HepG2 (cell line): Measurements from ENCODE around the gene FAM9B. TPM values are rescaled to one million over a fixed set of nuclear protein-coding genes. Genes with fewer than 3 reads are reported as not detected.

Experiments
- ATAC-seq: fragments of 200-7000 bp; cut with Tn5 transposase; 3 replicates; pipeline ENCODE4 v1.9.1; 2020; ENCODE audit warnings: mild to moderate bottlenecking, moderate library complexity
- Bru-seq: library from RNA; stranded (reverse); fragments of 400-500 nt; gene quantifications from one replicate; lab custom pipeline; 2021; lab: Mats Ljungman, UMichigan
- BruChase-seq, 2 experiments: library from RNA; stranded (reverse); fragments of 400-500 nt; gene quantifications; one replicate each; lab custom pipeline; 2021; lab: Mats Ljungman, UMichigan
- BruUV-seq: library from RNA; stranded (reverse); fragments of 400-500 nt; replicated peaks from 2 replicates; lab custom pipeline; 2021; lab: Mats Ljungman, UMichigan
- CTCF ChIA-PET: fragments of 300-600 bp; formaldehyde crosslinking; extraction: SDS; loops from one replicate; lab custom pipeline; 2021; ENCODE audit warnings: low total read pairs, inconsistent platforms, low intra/inter-chr PET ratio; lab: Yijun Ruan, JAX
- POLR2A ChIA-PET: fragments of 350-600 bp; sonication (Branson Sonifier 250); formaldehyde crosslinking; loops from one replicate; lab custom pipeline; 2020; ENCODE audit warnings: antibody characterized with exemption, inconsistent platforms; lab: Yijun Ruan, JAX
- DNase-seq: peaks from one replicate; pipeline ENCODE4 v3.0.0-alpha.2; 2015; ENCODE audit warnings: low spot score
- FAIRE-seq: peaks from 3 replicates; lab custom pipeline; 2011; peaks lifted over from hg19 to GRCh38; lab: Jason Lieb, UNC
- H2AFZ ChIP-seq: one replicate; pipeline ENCODE4 v1.6.1; 2011; ENCODE audit warnings: low read length, inconsistent platforms
- H3K27ac ChIP-seq: fragments of 300-600 bp; 3 replicates; pipeline ENCODE4 v1.8.0; 2011; ENCODE audit warnings: mixed run types, mild to moderate bottlenecking, mixed read lengths, low read length, inconsistent platforms; ENCODE audit not compliant: insufficient read depth; ENCODE audit errors: extremely low read length
- H3K27me3 ChIP-seq, 2 experiments: fragments of 200-600 bp in 1 of 2; 2 replicates in 1 of 2; 3 replicates in 1 of 2; pipeline versions ENCODE4 v1.6.0 to v1.8.0; 2011; ENCODE audit warnings: low read length in 2 of 2, mild to moderate bottlenecking in 2 of 2, moderate library complexity in 2 of 2, inconsistent platforms in 1 of 2; ENCODE audit not compliant: insufficient read depth in 2 of 2, control insufficient read depth in 1 of 2
- H3K36me3 ChIP-seq, 2 experiments: fragments of 200-600 bp in 1 of 2; replicated peaks in 1 of 2; 2 replicates in 1 of 2; 3 replicates in 1 of 2; pipeline versions ENCODE4 v1.5.1 to v1.8.0; 2011; ENCODE audit warnings: low read length in 2 of 2, inconsistent platforms in 1 of 2; ENCODE audit not compliant: insufficient read depth in 2 of 2, control insufficient read depth in 1 of 2
- H3K4me1 ChIP-seq: 2 replicates; pipeline ENCODE4 v1.5.1; 2012; ENCODE audit warnings: low read length, inconsistent platforms; ENCODE audit not compliant: insufficient read depth
- H3K4me2 ChIP-seq: 2 replicates; pipeline ENCODE4 v1.6.0; 2011; ENCODE audit warnings: low read depth, low read length, inconsistent platforms
- H3K4me3 ChIP-seq, 3 experiments: fragments of 200-600 bp in 1 of 3; sonication (generic), shearing (Covaris generic) in 1 of 3; replicated peaks in 1 of 3; 2 replicates each; pipeline ENCODE4 v1.5.1; 2011 to 2016; ENCODE audit warnings: low read length in 3 of 3, inconsistent platforms in 2 of 3, low read depth in 2 of 3, mild to moderate bottlenecking in 2 of 3, control low read depth in 1 of 3, mixed read lengths in 1 of 3; ENCODE audit not compliant: insufficient read depth in 1 of 3
- H3K79me2 ChIP-seq: one replicate; pipeline ENCODE4 v1.6.1; 2011; ENCODE audit warnings: low read length, inconsistent platforms; ENCODE audit not compliant: insufficient read depth
- H3K9ac ChIP-seq: 2 replicates; pipeline ENCODE4 v1.6.0; 2011; ENCODE audit warnings: mild to moderate bottlenecking, low read depth, low read length, inconsistent platforms; ENCODE audit not compliant: insufficient read depth
- H3K9me3 ChIP-seq: 2 replicates; pipeline ENCODE4 v1.5.1; 2012; ENCODE audit warnings: mild to moderate bottlenecking, low read length
- H4K20me1 ChIP-seq: 2 replicates; pipeline ENCODE4 v1.6.0; 2011; ENCODE audit warnings: inconsistent platforms, mild to moderate bottlenecking, low read length, moderate library complexity; ENCODE audit not compliant: insufficient read depth
- NFE2L1 ChIP-seq: sonication (generic); formaldehyde crosslinking; IDR thresholded peaks from 2 replicates; pipeline ENCODE4 v1.4.0; 2020; ENCODE audit warnings: missing genetic modification reagents, mild to moderate bottlenecking, borderline replicate concordance
- WGBS: methylation state at CpG from one replicate; pipeline ENCODE4 v1.1.6; 2017; ENCODE audit warnings: low lambda C conversion rate; 5-methylcytosine and 5-hydroxymethylcytosine counted together
- in situ Hi-C: cut with HindIII; loops from 2 replicates; pipeline ENCODE4 v1.10.0; 2017; ENCODE audit warnings: low pct_unique_long_range_greater_than_20kb; ENCODE audit not compliant: extremely low pct_ligation_motif_present
- intact Hi-C: fragments of 100-400 bp; cut with micrococcal nuclease; formaldehyde crosslinking; loops from one replicate; pipeline ENCODE4 v1.10.0; 2022; ENCODE audit not compliant: unreplicated experiment
- long read RNA-seq, 2 experiments: library from RNA in 1 of 2; library from polyadenylated mRNA in 1 of 2; stranded (forward) in 1 of 2; unstranded in 1 of 2; transcript quantifications; one replicate each; pipeline ENCODE4 v2.0.0, GENCODE V29; 2019 to 2022
- polyA minus RNA-seq, 3 experiments: library from RNA; depleted of rRNA, polyadenylated mRNA; stranded (reverse); fragments of >200 nt; gene quantifications; 2 replicates each; pipeline ENCODE4 v1.2.3, GENCODE V29; 2011; ENCODE audit warnings: low replicate concordance in 1 of 3
- polyA plus RNA-seq, 8 experiments: library from polyadenylated mRNA; depleted of rRNA in 3 of 8; stranded (reverse) in 7 of 8; unstranded in 1 of 8; fragments of >200 nt; fragmentation: Illumina TruSeq in 4 of 8; extraction: Trizol in 4 of 8; gene quantifications; 2 replicates each; pipeline versions ENCODE4 v1.2.1 to v1.2.3, GENCODE V29; 2011 to 2016; ENCODE audit warnings: low read depth in 4 of 8, missing spikeins in 1 of 8, mixed read lengths in 1 of 8; ENCODE audit not compliant: insufficient read depth in 1 of 8
- total RNA-seq, 5 experiments: library from RNA; depleted of rRNA; stranded (reverse); fragments of >200 nt; fragmentation: Illumina TruSeq; extraction: Trizol; gene quantifications; 2 replicates each; pipeline ENCODE4 v1.2.3, GENCODE V29; 2016; ENCODE audit warnings: low read depth in 1 of 5
- TF ChIP-seq, protein P1 (sequence below): IDR thresholded peaks from 2 replicates; pipeline ENCODE4 v1.6.1; 2012; ENCODE audit warnings: low read depth, low read length, improper control_type of control experiment

FAM9B gene
- not detected in 2 replicates for total RNA-seq (2016; rRNA removed; fragmentation: Illumina TruSeq; extraction: Trizol)
- not detected in 2 replicates for total RNA-seq (2016; cell fraction: cytosol; rRNA removed; fragmentation: Illumina TruSeq; extraction: Trizol; ENCODE audit: low read depth)
- not detected in 2 replicates for total RNA-seq (2016; cell fraction: insoluble cytoplasmic fraction; rRNA removed; fragmentation: Illumina TruSeq; extraction: Trizol)
- total RNA-seq (2016; cell fraction: membrane; rRNA removed; fragmentation: Illumina TruSeq; extraction: Trizol): not detected in 2 replicates
- total RNA-seq (2016; cell fraction: nucleus; rRNA removed; fragmentation: Illumina TruSeq; extraction: Trizol): not detected in 2 replicates
- not detected in 2 replicates for polyA plus RNA-seq (2011; rRNA removed)
- polyA plus RNA-seq (2011; cell fraction: cytosol; rRNA removed): not detected in 2 replicates
- polyA plus RNA-seq (2011; cell fraction: nucleus; rRNA removed): not detected in 2 replicates
- polyA plus RNA-seq (2012): not detected in 2 replicates
- not detected in 2 replicates for polyA plus RNA-seq (2016; cell fraction: cytosol; fragmentation: Illumina TruSeq; extraction: Trizol; ENCODE audit: low read depth)
- polyA plus RNA-seq (2016; cell fraction: insoluble cytoplasmic fraction; fragmentation: Illumina TruSeq; extraction: Trizol; ENCODE audit: low read depth): not detected in 2 replicates
- polyA plus RNA-seq (2016; cell fraction: membrane; fragmentation: Illumina TruSeq; extraction: Trizol; ENCODE audit: low read depth): not detected in 2 replicates
- polyA plus RNA-seq (2016; cell fraction: nucleus; fragmentation: Illumina TruSeq; extraction: Trizol; ENCODE audit: insufficient read depth, low read depth): not detected in 2 replicates
- polyA minus RNA-seq (2011; rRNA and poly(A)+ RNA removed; ENCODE audit: low replicate concordance): 4.3 TPM in 1 of 2 replicates, not detected in the other
- polyA minus RNA-seq (2011; cell fraction: cytosol; rRNA and poly(A)+ RNA removed): not detected in 2 replicates
- not detected in 2 replicates for polyA minus RNA-seq (2011; cell fraction: nucleus; rRNA and poly(A)+ RNA removed)
- not detected for Bru-seq, nascent RNA
- BruChase-seq, experiment 1, labeled RNA remaining after a 6-hour chase: not detected
- not detected for BruChase-seq, experiment 2, labeled RNA remaining after a 2-hour chase
- long read RNA-seq, experiment 1: 0 reads
- long read RNA-seq, experiment 2: 0 reads

DNA sequence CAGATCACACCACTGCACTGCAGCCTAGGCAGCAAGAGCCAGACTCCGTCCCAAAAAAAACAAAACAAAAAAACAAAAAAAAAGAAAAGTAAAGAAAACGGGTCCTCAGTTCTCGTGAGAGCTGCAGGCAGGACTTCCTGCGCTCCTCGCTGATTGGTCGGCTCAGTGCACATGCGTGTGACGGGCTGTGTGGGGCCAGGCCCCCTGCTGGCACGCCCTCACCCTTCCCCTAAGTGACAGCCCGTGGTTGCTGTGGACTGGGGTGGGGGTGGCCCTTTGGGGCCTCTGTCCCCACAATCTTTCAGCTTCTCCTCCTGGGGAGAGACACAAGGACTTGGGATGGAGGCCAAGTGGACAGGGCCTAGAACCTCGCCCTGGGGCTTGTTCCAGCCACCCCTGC, at the start of gene FAM9B:
Gene FAM9B, minus strand, starts transcription at position 139 of the 400 bp plus-strand sequence. CDS start 1,141 bp downstream, outside the sequence.
- in situ Hi-C loops: no loop called here
- H3K9ac ChIP-seq: no peak within 1 kb of the TSS
- H3K9me3 ChIP-seq: no peaks in the 10 kb centered on the region
- H3K79me2 ChIP-seq: no peaks in the 10 kb centered on the region
- ATAC-seq: no peak
- WGBS: 67% methylated on average over 8 of the region's 11 CpGs
- TF ChIP-seq, protein P1, sequence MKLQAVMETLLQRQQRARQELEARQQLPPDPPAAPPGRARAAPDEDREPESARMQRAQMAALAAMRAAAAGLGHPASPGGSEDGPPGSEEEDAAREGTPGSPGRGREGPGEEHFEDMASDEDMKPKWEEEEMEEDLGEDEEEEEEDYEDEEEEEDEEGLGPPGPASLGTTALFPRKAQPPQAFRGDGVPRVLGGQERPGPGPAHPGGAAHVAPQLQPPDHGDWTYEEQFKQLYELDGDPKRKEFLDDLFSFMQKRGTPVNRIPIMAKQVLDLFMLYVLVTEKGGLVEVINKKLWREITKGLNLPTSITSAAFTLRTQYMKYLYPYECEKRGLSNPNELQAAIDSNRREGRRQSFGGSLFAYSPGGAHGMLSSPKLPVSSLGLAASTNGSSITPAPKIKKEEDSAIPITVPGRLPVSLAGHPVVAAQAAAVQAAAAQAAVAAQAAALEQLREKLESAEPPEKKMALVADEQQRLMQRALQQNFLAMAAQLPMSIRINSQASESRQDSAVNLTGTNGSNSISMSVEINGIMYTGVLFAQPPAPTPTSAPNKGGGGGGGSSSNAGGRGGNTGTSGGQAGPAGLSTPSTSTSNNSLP: no peak
- TF ChIP-seq NFE2L1 (CRISPR knock-in tag): no peak
- ChIA-PET POLR2A (no interaction called here), CTCF (no interaction called here)
- FAIRE-seq: no peak
- DNase-seq: no peak
- H3K36me3 ChIP-seq: no peaks in the 10 kb centered on the region
- H2AFZ ChIP-seq: no peak within 1 kb of the TSS
- H4K20me1 ChIP-seq: no peaks in the 10 kb centered on the region
- no peak within 1 kb of the TSS for H3K4me3 ChIP-seq
- intact Hi-C loops: no loop called here
- BruUV-seq: no TSS peak
- H3K4me2 ChIP-seq: no peak within 1 kb of the TSS
- H3K27me3 ChIP-seq: no peaks in the 10 kb centered on the region
- no peaks in the 10 kb centered on the region for H3K4me1 ChIP-seq
- no peak within 1 kb of the TSS for H3K27ac ChIP-seq
